ENCODE results near the gene UNK. TPM values are rescaled to one million over a fixed set of nuclear protein-coding genes. Genes with fewer than 3 reads are reported as not detected.

The UNK gene
- total and polyA plus RNA-seq, 2 of the 13 experiments (the other 11 are each of a cell fraction or from before 2014, with no cell fraction given) = 31.6 to 33.0 TPM

- no peak for TF ChIP-seq RNF219 (CRISPR knock-in tag; IDR thresholded peaks at IDR 0.05)
- TF ChIP-seq ZNF891 (CRISPR knock-in tag; IDR thresholded peaks at IDR 0.05) = no peak
- TF ChIP-seq NCOR1 (IDR thresholded peaks at IDR 0.05; ENCODE audit: borderline replicate concordance, low read length) = 0 out of 2 replicates have a peak, but pooled peaks have one; percentile 42
- no peak for TF ChIP-seq ZSCAN12 (CRISPR knock-in tag; IDR thresholded peaks at IDR 0.05)
- no peak for TF ChIP-seq ATF3 (CRISPR knock-in tag; IDR thresholded peaks at IDR 0.05)
- 0 out of 2 replicates have a peak, but pooled peaks have one; percentile 1 for TF ChIP-seq ZBTB7A (CRISPR knock-in tag; IDR thresholded peaks at IDR 0.05)
- TF ChIP-seq THAP7 (CRISPR knock-in tag; IDR thresholded peaks at IDR 0.05) = no peak
- TF ChIP-seq MTERF4 (CRISPR knock-in tag; IDR thresholded peaks at IDR 0.05) = peak; percentile 44; the same call in 1 of the 2 replicates
- no peak for TF ChIP-seq PLSCR1 (CRISPR knock-in tag; IDR thresholded peaks at IDR 0.05; ENCODE audit: borderline replicate concordance)
- TF ChIP-seq BORCS8-MEF2B (CRISPR knock-in tag; IDR thresholded peaks at IDR 0.05) = peak; percentile 55; the same call in 1 of the 2 replicates
- TF ChIP-seq FOXO4 (CRISPR knock-in tag; conservative IDR thresholded peaks at IDR 0.05) = no peak
- peak; percentile 65 for TF ChIP-seq THAP11 (CRISPR knock-in tag; IDR thresholded peaks at IDR 0.05)
- no peak for TF ChIP-seq ZNF510 (CRISPR knock-in tag; IDR thresholded peaks at IDR 0.05; ENCODE audit: low read depth)
- no peak for TF ChIP-seq ZNF780A (CRISPR knock-in tag; IDR thresholded peaks at IDR 0.05)
- no peak; the same call in 1 of the 2 replicates for TF ChIP-seq POLR2G (IDR thresholded peaks at IDR 0.05; ENCODE audit: low read depth, low read length)
Observed at GRCh38 chr17:75763613-75764416, 20.8 kb upstream of the UNK start (continued).

All from HepG2 (cell line).